CD4-positive, alpha-beta T cell (primary cell): ENCODE measurements around the gene MAP3K4. TPM values are rescaled to one million over a fixed set of nuclear protein-coding genes. Genes with fewer than 3 reads are reported as not detected.

Experiments used
- ATAC-seq: fragments of 200-7000 bp; cut with Tn5 transposase; one replicate; pipeline ENCODE4 v1.10.0; 2022; ENCODE audit warnings: mild to moderate bottlenecking; ENCODE audit not compliant: poor library complexity
- CTCF ChIA-PET: fragments of 350-600 bp; sonication (Branson Sonifier 250); formaldehyde crosslinking; loops from one replicate; lab custom pipeline; 2021; ENCODE audit warnings: antibody characterized with exemption, inconsistent platforms; lab: Charles Lee
- POLR2A ChIA-PET: fragments of 350-600 bp; sonication (Branson Sonifier 250); formaldehyde crosslinking; loops from one replicate; lab custom pipeline; 2021; ENCODE audit warnings: antibody characterized with exemption, inconsistent platforms; lab: Charles Lee
- DNase-seq, 14 experiments: peaks; one replicate each; pipeline ENCODE4 v3.0.0-alpha.2; 2013 to 2020; ENCODE audit warnings: mixed read lengths in 2 of 14
- H3K27ac ChIP-seq, 2 donors: one replicate each; pipeline versions ENCODE4 v1.5.1 to v1.7.0; 2013; ENCODE audit warnings: low read length in 2 of 2, low read depth in 1 of 2, mild to moderate bottlenecking in 1 of 2
- H3K27me3 ChIP-seq, 2 experiments: 1 replicate in 1 of 2; 2 replicates in 1 of 2; pipeline versions ENCODE4 v1.6.1 to v1.7.0; 2013; ENCODE audit warnings: low read length in 2 of 2, control low read depth in 1 of 2, mild to moderate bottlenecking in 1 of 2, moderate library complexity in 1 of 2; ENCODE audit not compliant: insufficient read depth in 2 of 2, control insufficient read depth in 1 of 2
- H3K36me3 ChIP-seq: one replicate; pipeline ENCODE4 v1.6.1; 2013; ENCODE audit warnings: low read length, control low read depth; ENCODE audit not compliant: insufficient read depth
- H3K4me1 ChIP-seq: one replicate; pipeline ENCODE4 v1.6.1; 2013; ENCODE audit warnings: low read length, control low read depth; ENCODE audit not compliant: insufficient read depth
- H3K4me3 ChIP-seq: one replicate; pipeline ENCODE4 v1.5.1; 2013; ENCODE audit warnings: mild to moderate bottlenecking, low read length, moderate library complexity
- H3K9me3 ChIP-seq, 2 experiments: 1 replicate in 1 of 2; 2 replicates in 1 of 2; pipeline versions ENCODE4 v1.6.1 to v1.7.0; 2013; ENCODE audit warnings: low read length in 2 of 2, mild to moderate bottlenecking in 2 of 2, control low read depth in 1 of 2, moderate library complexity in 1 of 2; ENCODE audit not compliant: control insufficient read depth in 1 of 2, insufficient read depth in 1 of 2
- H3K27ac Mint-ChIP-seq: one replicate; pipeline ENCODE4 v1.8.0; 2020; ENCODE audit warnings: mixed read lengths
- H3K27me3 Mint-ChIP-seq: one replicate; pipeline ENCODE4 v1.8.0; 2021; ENCODE audit warnings: mixed read lengths
- H3K36me3 Mint-ChIP-seq: one replicate; pipeline ENCODE4 v1.8.0; 2021; ENCODE audit warnings: low read depth, mixed read lengths
- H3K4me1 Mint-ChIP-seq: one replicate; pipeline ENCODE4 v1.8.0; 2021; ENCODE audit warnings: low read depth, mixed read lengths
- H3K4me3 Mint-ChIP-seq: one replicate; pipeline ENCODE4 v1.8.0; 2020; ENCODE audit warnings: mild to moderate bottlenecking, mixed read lengths
- H3K9me3 Mint-ChIP-seq: one replicate; pipeline ENCODE4 v1.8.0; 2020; ENCODE audit warnings: mixed read lengths
- CTCF ChIP-seq: fragments of 200-600 bp; IDR thresholded peaks from one replicate; pipeline ENCODE4 v1.8.0; 2022; ENCODE audit warnings: antibody characterized with exemption, mild to moderate bottlenecking
- intact Hi-C, 2 experiments: fragments of 100-400 bp; cut with DNase I in 1 of 2; cut with micrococcal nuclease in 1 of 2; formaldehyde crosslinking; loops; one replicate each; pipeline versions ENCODE4 v1.15.1 to v1.9.0; 2023 to 2025; cut with DNase I, micrococcal nuclease
- total RNA-seq, 174 experiments: library from RNA in 2 of 174; stranded (reverse) in 2 of 174; gene quantifications; one replicate each; pipeline ENCODE4 v1.2.3 and lab custom pipeline; 2021 to 2026

Gene MAP3K4
- total RNA-seq, 2 experiments from 2014 or later: 75.5 to 80.3 TPM

GRCh38 chr6:160959726-160960435 is 31.7 kb upstream of the MAP3K4 start:
- H3K27me3 Mint-ChIP-seq: peaks cover 13% of the 10 kb centered on the region
- H3K27me3 ChIP-seq: no peaks in the 10 kb centered on the region
- CTCF ChIA-PET: no interaction called here
- H3K4me1 ChIP-seq: no peaks in the 10 kb centered on the region
- no peaks in the 10 kb centered on the region for H3K9me3 Mint-ChIP-seq
- H3K9me3 ChIP-seq: no peaks in the 10 kb centered on the region
- POLR2A ChIA-PET: no interaction called here
- intact Hi-C loops: no loop called here
- H3K27ac ChIP-seq: no peak overlapping the region
- no peak overlapping the region for H3K4me3 Mint-ChIP-seq
- no peak for ATAC-seq
- no peaks in the 10 kb centered on the region for H3K36me3 ChIP-seq
- H3K27ac Mint-ChIP-seq: no peak overlapping the region
- no peaks in the 10 kb centered on the region for H3K4me1 Mint-ChIP-seq
- TF ChIP-seq CTCF: no peak
- H3K36me3 Mint-ChIP-seq: no peaks in the 10 kb centered on the region
- DNase-seq: no peak
- H3K4me3 ChIP-seq: no peak overlapping the region

- Mint-ChIP-seq H3K9me3 (no peaks in the 10 kb centered on the region), H3K4me3 (no peak overlapping the region), H3K36me3 (no peaks in the 10 kb centered on the region), H3K27me3 (peaks cover 15% of the 10 kb centered on the region), H3K4me1 (no peaks in the 10 kb centered on the region), H3K27ac (no peak overlapping the region)
- ATAC-seq: no peak
- Histone ChIP-seq H3K9me3 (no peaks in the 10 kb centered on the region), H3K4me1 (no peaks in the 10 kb centered on the region), H3K4me3 (no peak overlapping the region), H3K27me3 (no peaks in the 10 kb centered on the region), H3K36me3 (no peaks in the 10 kb centered on the region), H3K27ac (no peak overlapping the region)
- DNase-seq: no peak
- CTCF ChIA-PET: no interaction called here
- POLR2A ChIA-PET: no interaction called here
- intact Hi-C loops: no loop called here
- no peak for TF ChIP-seq CTCF
Measured at GRCh38 chr6:160960839-160961238, 30.7 kb upstream of the MAP3K4 start.

- no peaks in the 10 kb centered on the region for H3K36me3 Mint-ChIP-seq
- intact Hi-C loops: no loop called here
- no peak overlapping the region for H3K27ac Mint-ChIP-seq
- H3K9me3 Mint-ChIP-seq: no peaks in the 10 kb centered on the region
- ChIA-PET CTCF (no interaction called here), POLR2A (no interaction called here)
- no peak for DNase-seq
- Histone ChIP-seq H3K27ac (no peak overlapping the region), H3K27me3 (no peaks in the 10 kb centered on the region), H3K9me3 (no peaks in the 10 kb centered on the region), H3K4me1 (no peaks in the 10 kb centered on the region), H3K36me3 (no peaks in the 10 kb centered on the region), H3K4me3 (no peak overlapping the region)
- no peak overlapping the region for H3K4me3 Mint-ChIP-seq
- H3K27me3 Mint-ChIP-seq: peaks cover 17% of the 10 kb centered on the region
- ATAC-seq: no peak
- no peak for TF ChIP-seq CTCF
- no peaks in the 10 kb centered on the region for H3K4me1 Mint-ChIP-seq
Measured at GRCh38 chr6:160962835-160963623, 28.5 kb upstream of the MAP3K4 start.
